ENCODE measurements around the gene REM2. TPM values are rescaled to one million over a fixed set of nuclear protein-coding genes. Genes with fewer than 3 reads are reported as not detected.

REM2 gene
- total RNA-seq, 1 donor from 2014 or later, result 0.39 TPM

- peak; percentile 92 for DNase-seq (ENCODE audit: low spot score)
Observed at GRCh38 chr14:22872033-22872832, 10.8 kb upstream of the REM2 start.

GRCh38 chr14:22872833-22873520 lies 10.0 kb upstream of the REM2 start:
- DNase-seq (ENCODE audit: low spot score), result no peak

- DNase-seq (ENCODE audit: low spot score), result no peak
Observed at GRCh38 chr14:22875003-22875747, 7.8 kb upstream of the REM2 start.

GRCh38 chr14:22875748-22876319 lies 7.2 kb upstream of the REM2 start:
- no peak for DNase-seq (ENCODE audit: low spot score)

- no peak for DNase-seq (ENCODE audit: low spot score)
Observed at GRCh38 chr14:22877000-22877501, 6.0 kb upstream of the REM2 start.

GRCh38 chr14:22878271-22879246 lies 4.5 kb upstream of the REM2 start:
- DNase-seq (ENCODE audit: low spot score), result no peak

GRCh38 chr14:22882064-22882463 lies 958 bp upstream of the REM2 start:
- DNase-seq (ENCODE audit: low spot score), result no peak

GRCh38 chr14:22882529-22883172 lies 371 bp upstream of the REM2 start:
- no peak for DNase-seq (ENCODE audit: low spot score)

- no peak for DNase-seq (ENCODE audit: low spot score)
Observed at GRCh38 chr14:22884076-22884737, 1.2 kb downstream of the REM2 start.

GRCh38 chr14:22884738-22885523 lies 1.9 kb downstream of the REM2 start:
- no peak for DNase-seq (ENCODE audit: low spot score)

- no peak for DNase-seq (ENCODE audit: low spot score)
Observed at GRCh38 chr14:22885975-22886374, 3.0 kb downstream of the REM2 start.

- no peak for DNase-seq (ENCODE audit: low spot score)
Observed at GRCh38 chr14:22886500-22887259, 3.7 kb downstream of the REM2 start.

- DNase-seq (ENCODE audit: low spot score), result no peak
Observed at GRCh38 chr14:22887260-22887989, 4.4 kb downstream of the REM2 start.

GRCh38 chr14:22887990-22888378 lies 5.0 kb downstream of the REM2 start:
- DNase-seq (ENCODE audit: low spot score), result no peak

- no peak for DNase-seq (ENCODE audit: low spot score)
Observed at GRCh38 chr14:22888662-22889061, 5.6 kb downstream of the REM2 start.

- no peak for DNase-seq (ENCODE audit: low spot score)
Observed at GRCh38 chr14:22890416-22890815, 7.4 kb downstream of the REM2 start.

- no peak for DNase-seq (ENCODE audit: low spot score)
Observed at GRCh38 chr14:22892488-22892887, 9.5 kb downstream of the REM2 start.

All from mesenteric fat pad (tissue), 1 donor.